ENCODE results near the gene UTS2R. TPM values are rescaled to one million over a fixed set of nuclear protein-coding genes. Genes with fewer than 3 reads are reported as not detected.

Gene UTS2R
- total RNA-seq, 2 experiments from 2014 or later = not detected

DNA sequence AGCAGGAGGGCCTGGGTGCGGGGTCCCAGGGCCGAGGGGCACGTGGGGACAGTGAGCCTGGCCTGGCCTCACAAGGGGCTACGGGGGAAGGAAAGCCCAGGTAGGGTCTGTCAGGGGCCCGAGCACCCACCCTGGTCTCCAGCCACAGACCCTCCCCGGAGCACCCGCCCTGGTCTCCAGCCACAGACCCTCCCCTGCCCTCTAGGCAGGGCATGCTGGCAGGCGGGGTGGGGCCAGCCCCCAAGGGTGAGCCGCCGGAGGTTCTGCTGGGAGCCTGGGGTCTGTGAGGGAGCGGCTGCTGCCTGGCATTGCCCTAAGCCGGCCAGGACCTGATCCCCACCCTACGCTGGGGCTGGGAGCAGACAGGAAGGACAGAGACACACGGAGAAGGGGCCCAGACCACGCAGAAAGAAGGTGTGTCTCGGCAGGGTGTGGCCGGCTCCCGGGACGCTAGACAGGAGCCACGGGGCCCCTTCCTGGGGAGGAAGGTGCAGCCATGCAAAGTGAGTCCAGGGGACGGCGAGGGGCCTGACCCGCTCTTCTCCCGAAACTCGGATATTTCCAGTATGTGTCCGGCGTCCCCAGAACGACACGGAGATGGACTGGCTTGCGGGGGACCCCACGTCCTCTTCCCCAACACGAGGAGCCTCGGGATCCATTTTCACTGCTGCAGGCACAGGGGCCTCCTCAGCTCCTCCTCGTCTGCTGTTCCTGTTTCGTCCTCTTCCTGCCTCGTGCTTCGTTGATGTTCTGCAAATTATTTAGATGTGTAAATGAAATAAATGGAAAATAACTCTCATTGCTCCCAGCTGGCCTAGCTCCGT is 15.5 kb downstream of the UTS2R start:
- POLR2A ChIA-PET = no interaction called here
- intact Hi-C loops (cut with micrococcal nuclease) = no loop called here
- H3K27ac Mint-ChIP-seq = no peak overlapping the region

DNA sequence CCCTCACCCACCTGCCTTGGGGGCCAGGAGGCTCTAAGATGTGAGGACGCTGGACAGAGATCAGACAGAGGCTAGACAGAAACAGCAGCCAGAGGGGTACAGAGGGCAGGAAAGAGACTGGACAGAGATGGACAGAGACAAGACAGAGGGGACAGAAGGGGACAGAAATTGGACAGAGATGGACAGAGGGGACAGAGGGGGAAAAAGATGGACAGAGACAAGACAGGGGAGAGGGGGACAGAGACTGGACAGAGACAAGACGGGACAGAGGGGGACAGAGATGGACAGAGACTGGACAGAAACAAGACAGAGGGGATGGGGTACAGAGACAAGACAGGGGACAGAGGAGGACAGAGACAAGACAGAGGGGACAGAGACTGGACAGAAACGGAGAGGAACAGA is 16.1 kb downstream of the UTS2R start:
- CTCF ChIA-PET = no interaction called here
- no peak for ATAC-seq
- DNase-seq = no peak
- no peaks in the 10 kb centered on the region for H3K4me1 Mint-ChIP-seq (ENCODE audit: low read depth)
- H3K27ac Mint-ChIP-seq = no peak overlapping the region
- H3K36me3 Mint-ChIP-seq (ENCODE audit: low read depth) = no peaks in the 10 kb centered on the region
- POLR2A ChIA-PET = no interaction called here
- peaks cover 3% of the 10 kb centered on the region for H3K27me3 Mint-ChIP-seq
- no peaks in the 10 kb centered on the region for H3K9me3 Mint-ChIP-seq
- intact Hi-C loops (cut with micrococcal nuclease) = no loop called here
- TF ChIP-seq, protein P1, sequence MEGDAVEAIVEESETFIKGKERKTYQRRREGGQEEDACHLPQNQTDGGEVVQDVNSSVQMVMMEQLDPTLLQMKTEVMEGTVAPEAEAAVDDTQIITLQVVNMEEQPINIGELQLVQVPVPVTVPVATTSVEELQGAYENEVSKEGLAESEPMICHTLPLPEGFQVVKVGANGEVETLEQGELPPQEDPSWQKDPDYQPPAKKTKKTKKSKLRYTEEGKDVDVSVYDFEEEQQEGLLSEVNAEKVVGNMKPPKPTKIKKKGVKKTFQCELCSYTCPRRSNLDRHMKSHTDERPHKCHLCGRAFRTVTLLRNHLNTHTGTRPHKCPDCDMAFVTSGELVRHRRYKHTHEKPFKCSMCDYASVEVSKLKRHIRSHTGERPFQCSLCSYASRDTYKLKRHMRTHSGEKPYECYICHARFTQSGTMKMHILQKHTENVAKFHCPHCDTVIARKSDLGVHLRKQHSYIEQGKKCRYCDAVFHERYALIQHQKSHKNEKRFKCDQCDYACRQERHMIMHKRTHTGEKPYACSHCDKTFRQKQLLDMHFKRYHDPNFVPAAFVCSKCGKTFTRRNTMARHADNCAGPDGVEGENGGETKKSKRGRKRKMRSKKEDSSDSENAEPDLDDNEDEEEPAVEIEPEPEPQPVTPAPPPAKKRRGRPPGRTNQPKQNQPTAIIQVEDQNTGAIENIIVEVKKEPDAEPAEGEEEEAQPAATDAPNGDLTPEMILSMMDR (IDR thresholded peaks at IDR 0.05) = no peak
- no peak overlapping the region for H3K4me3 Mint-ChIP-seq

More for the DNA sequence above, 15.5 kb downstream of the UTS2R start:
- DNase-seq = no peak
- Mint-ChIP-seq H3K4me1 (ENCODE audit: low read depth) (no peaks in the 10 kb centered on the region), H3K27me3 (peaks cover 3% of the 10 kb centered on the region), H3K9me3 (no peaks in the 10 kb centered on the region), H3K4me3 (no peak overlapping the region), H3K36me3 (ENCODE audit: low read depth) (no peaks in the 10 kb centered on the region)
- no peak for ATAC-seq
- TF ChIP-seq, protein P1 (IDR thresholded peaks at IDR 0.05) = no peak
- CTCF ChIA-PET = no interaction called here

GRCh38 chr17:82388223-82388921 is 16.8 kb downstream of the UTS2R start:
- Mint-ChIP-seq H3K4me3 (no peak overlapping the region), H3K36me3 (ENCODE audit: low read depth) (no peaks in the 10 kb centered on the region), H3K27ac (no peak overlapping the region), H3K4me1 (ENCODE audit: low read depth) (no peaks in the 10 kb centered on the region), H3K27me3 (peaks cover 3% of the 10 kb centered on the region), H3K9me3 (no peaks in the 10 kb centered on the region)
- intact Hi-C loops (cut with micrococcal nuclease) = no loop called here
- ChIA-PET POLR2A (no interaction called here), CTCF (no interaction called here)
- TF ChIP-seq, protein P1 (IDR thresholded peaks at IDR 0.05) = no peak
- ATAC-seq = no peak
- no peak for DNase-seq

DNA sequence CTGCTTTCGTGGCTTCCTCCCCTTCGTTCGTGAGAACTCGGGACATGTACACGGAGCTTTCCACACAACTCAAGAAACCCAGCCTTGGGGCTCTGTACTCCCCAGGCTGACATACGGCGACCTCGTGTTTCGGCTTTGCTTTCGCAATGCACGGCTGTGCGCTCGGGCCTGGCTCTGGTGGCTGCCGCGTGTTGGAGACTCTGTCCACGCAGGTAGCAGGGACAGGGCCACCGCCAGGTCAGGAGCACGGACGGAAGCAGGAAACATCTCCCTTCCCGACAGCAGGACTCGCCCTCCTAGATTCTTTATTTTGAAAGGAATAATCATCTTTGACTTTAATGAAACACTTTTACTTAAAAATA is 17.3 kb downstream of the UTS2R start:
- Mint-ChIP-seq H3K9me3 (no peaks in the 10 kb centered on the region), H3K4me3 (no peak overlapping the region), H3K4me1 (ENCODE audit: low read depth) (no peaks in the 10 kb centered on the region), H3K27me3 (no peaks in the 10 kb centered on the region), H3K36me3 (ENCODE audit: low read depth) (peaks cover 1% of the 10 kb centered on the region), H3K27ac (no peak overlapping the region)
- CTCF ChIA-PET = no interaction called here
- intact Hi-C loops (cut with micrococcal nuclease) = no loop called here
- POLR2A ChIA-PET = interaction anchor here (0.5 kb wide), 1 partner anchor 121 kb away, joined by 3 read pairs; no protein-coding TSS in a partner anchor
- ATAC-seq = no peak
- no peak for DNase-seq
- TF ChIP-seq, protein P1 (IDR thresholded peaks at IDR 0.05) = no peak

DNA sequence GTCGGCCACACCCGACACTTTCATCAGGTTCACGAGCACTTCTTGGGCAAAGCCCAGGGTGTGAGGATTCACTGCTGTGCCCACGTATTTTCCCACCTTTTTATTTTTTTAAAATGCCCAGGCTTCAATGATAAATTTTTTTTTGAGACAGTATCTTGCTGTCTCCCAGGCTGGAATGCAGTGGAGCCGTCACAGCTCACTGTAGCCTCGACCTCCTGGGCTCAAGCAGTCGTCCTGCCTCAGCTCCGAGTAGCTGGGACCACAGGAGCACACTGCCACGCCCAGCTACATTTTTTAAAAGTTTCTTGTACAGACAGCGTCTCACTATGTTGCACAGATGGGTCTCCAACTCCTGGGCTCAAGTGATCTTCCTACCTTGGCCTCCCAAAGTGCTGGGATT is 17.8 kb downstream of the UTS2R start:
- intact Hi-C loops (cut with micrococcal nuclease) = no loop called here
- no peak for DNase-seq
- H3K9me3 Mint-ChIP-seq = no peaks in the 10 kb centered on the region
- no peak overlapping the region for H3K4me3 Mint-ChIP-seq
- H3K36me3 Mint-ChIP-seq (ENCODE audit: low read depth) = peaks cover 1% of the 10 kb centered on the region
- no peaks in the 10 kb centered on the region for H3K4me1 Mint-ChIP-seq (ENCODE audit: low read depth)
- ChIA-PET CTCF (no interaction called here), POLR2A (interaction anchor here (0.5 kb wide), 1 partner anchor 121 kb away, joined by 3 read pairs; no protein-coding TSS in a partner anchor)
- no peak for ATAC-seq
- TF ChIP-seq, protein P1 (IDR thresholded peaks at IDR 0.05) = no peak
- no peak overlapping the region for H3K27ac Mint-ChIP-seq
- H3K27me3 Mint-ChIP-seq = no peaks in the 10 kb centered on the region

Measured in activated CD8-positive, alpha-beta T cell treated with anti-CD3 and anti-CD28 coated beads for 36 hours (primary cell).